Neural cell (in vitro differentiated cells): ENCODE results near the gene VWA8. TPM values are rescaled to one million over a fixed set of nuclear protein-coding genes. Genes with fewer than 3 reads are reported as not detected.

Experiments
- H2AFZ ChIP-seq: fragments of 200-600, 300-800 bp; sonication (generic), shearing (Covaris generic); 2 replicates; pipeline ENCODE4 v1.6.0; 2014; ENCODE audit warnings: low read depth, mild to moderate bottlenecking, antibody characterized with exemption, low read length, moderate library complexity
- H3F3A ChIP-seq: fragments of 200-600 bp; shearing (Covaris generic); 2 replicates; pipeline ENCODE4 v1.6.1; 2016; ENCODE audit warnings: mild to moderate bottlenecking, moderate library complexity, mixed read lengths, antibody characterized with exemption, low read length; ENCODE audit not compliant: insufficient read depth, poor library complexity, severe bottlenecking
- H3K27ac ChIP-seq: fragments of 200-600, 300-800 bp; sonication (generic), shearing (Covaris generic); 2 replicates; pipeline ENCODE4 v1.5.1; 2014; ENCODE audit warnings: mild to moderate bottlenecking, low read length, moderate library complexity
- H3K27me3 ChIP-seq: fragments of 300-800, 200-600 bp; sonication (generic), shearing (Covaris generic); 2 replicates; pipeline ENCODE4 v1.6.0; 2014; ENCODE audit warnings: mild to moderate bottlenecking, low read depth, low read length, moderate library complexity; ENCODE audit not compliant: insufficient read depth
- H3K36me3 ChIP-seq: fragments of 300-800, 200-600 bp; sonication (generic), shearing (Covaris generic); 2 replicates; pipeline ENCODE4 v1.5.1; 2014; ENCODE audit warnings: mild to moderate bottlenecking, antibody characterized with exemption, low read length, moderate library complexity; ENCODE audit not compliant: insufficient read depth
- H3K4me2 ChIP-seq: fragments of 300-800, 200-600 bp; sonication (generic), shearing (Covaris generic); 2 replicates; pipeline ENCODE4 v1.6.0; 2014; ENCODE audit warnings: mild to moderate bottlenecking, low read length
- H3K4me3 ChIP-seq: fragments of 300-800, 200-600 bp; sonication (generic), shearing (Covaris generic); 2 replicates; pipeline ENCODE4 v1.5.1; 2014; ENCODE audit warnings: mild to moderate bottlenecking, low read length, moderate library complexity
- H3K79me2 ChIP-seq: fragments of 200-600 bp; shearing (Covaris generic); replicated peaks from 2 replicates; pipeline ENCODE4 v1.6.0; 2014; ENCODE audit warnings: mild to moderate bottlenecking, low read length, moderate library complexity; ENCODE audit not compliant: insufficient read depth
- H3K9ac ChIP-seq: fragments of 300-800, 200-600 bp; sonication (generic), shearing (Covaris generic); 2 replicates; pipeline ENCODE4 v1.6.1; 2016; ENCODE audit warnings: mild to moderate bottlenecking, low read length, mixed read lengths
- H3K9me2 ChIP-seq: fragments of 200-600 bp; shearing (Covaris generic); 2 replicates; pipeline ENCODE4 v1.6.1; 2016; ENCODE audit warnings: mild to moderate bottlenecking, low read length, mixed read lengths; ENCODE audit not compliant: insufficient read depth
- H3K9me3 ChIP-seq: fragments of 200-600, 300-800 bp; sonication (generic), shearing (Covaris generic); 2 replicates; pipeline ENCODE4 v1.6.1; 2016; ENCODE audit warnings: mild to moderate bottlenecking, mixed run types, low read length, moderate library complexity, mixed read lengths
- H4K20me1 ChIP-seq: fragments of 200-600 bp; shearing (Covaris generic); 2 replicates; pipeline ENCODE4 v1.6.1; 2016; ENCODE audit warnings: mild to moderate bottlenecking, mixed run types; ENCODE audit not compliant: insufficient read depth
- EP300 ChIP-seq: fragments of 450-650 bp; conservative IDR thresholded peaks from 2 replicates; pipeline ENCODE4 v1.6.1; 2014; ENCODE audit warnings: antibody characterized with exemption, mild to moderate bottlenecking, moderate library complexity; ENCODE audit not compliant: poor library complexity, severe bottlenecking
- EZH2 ChIP-seq: fragments of 200-600, 300-800 bp; shearing (Covaris generic), sonication (generic); IDR thresholded peaks from 2 replicates; pipeline ENCODE4 v1.6.1; 2014; ENCODE audit warnings: antibody characterized with exemption, low read length, borderline replicate concordance, mild to moderate bottlenecking; ENCODE audit not compliant: insufficient read depth, poor library complexity, severe bottlenecking
- MXI1 ChIP-seq: fragments of 450-650 bp; conservative IDR thresholded peaks from 2 replicates; pipeline ENCODE4 v1.6.1; 2014; ENCODE audit warnings: antibody characterized with exemption, mild to moderate bottlenecking; ENCODE audit not compliant: poor library complexity, severe bottlenecking
- POLR2AphosphoS5 ChIP-seq: IDR thresholded peaks from 2 replicates; pipeline ENCODE4 v1.6.1; 2012
- RAD21 ChIP-seq: fragments of 450-650 bp; conservative IDR thresholded peaks from 2 replicates; pipeline ENCODE4 v1.6.1; 2014; ENCODE audit warnings: antibody characterized with exemption, mild to moderate bottlenecking, moderate library complexity
- REST ChIP-seq: IDR thresholded peaks from 2 replicates; pipeline ENCODE4 v1.6.1; 2012; ENCODE audit warnings: borderline replicate concordance
- SMC3 ChIP-seq: fragments of 450-650 bp; conservative IDR thresholded peaks from 2 replicates; pipeline ENCODE4 v1.6.1; 2014; ENCODE audit warnings: antibody characterized with exemption, mild to moderate bottlenecking, moderate library complexity; ENCODE audit not compliant: poor library complexity
- TAF1 ChIP-seq: IDR thresholded peaks from 2 replicates; pipeline ENCODE4 v1.6.1; 2012; ENCODE audit warnings: low read depth
- polyA plus RNA-seq: library from polyadenylated mRNA; depleted of rRNA; stranded (reverse); fragments of >200 nt; gene quantifications from 2 replicates; pipeline ENCODE4 v1.2.3, GENCODE V29; 2014
- TF ChIP-seq, protein P1 (sequence below): fragments of 450-650 bp; IDR thresholded peaks from 2 replicates; pipeline ENCODE4 v1.5.1; 2014; ENCODE audit warnings: antibody characterized with exemption, mild to moderate bottlenecking, moderate library complexity; ENCODE audit not compliant: poor library complexity, severe bottlenecking

Gene VWA8
- polyA plus RNA-seq, 1 donor from 2014 or later = 3.6 TPM

DNA sequence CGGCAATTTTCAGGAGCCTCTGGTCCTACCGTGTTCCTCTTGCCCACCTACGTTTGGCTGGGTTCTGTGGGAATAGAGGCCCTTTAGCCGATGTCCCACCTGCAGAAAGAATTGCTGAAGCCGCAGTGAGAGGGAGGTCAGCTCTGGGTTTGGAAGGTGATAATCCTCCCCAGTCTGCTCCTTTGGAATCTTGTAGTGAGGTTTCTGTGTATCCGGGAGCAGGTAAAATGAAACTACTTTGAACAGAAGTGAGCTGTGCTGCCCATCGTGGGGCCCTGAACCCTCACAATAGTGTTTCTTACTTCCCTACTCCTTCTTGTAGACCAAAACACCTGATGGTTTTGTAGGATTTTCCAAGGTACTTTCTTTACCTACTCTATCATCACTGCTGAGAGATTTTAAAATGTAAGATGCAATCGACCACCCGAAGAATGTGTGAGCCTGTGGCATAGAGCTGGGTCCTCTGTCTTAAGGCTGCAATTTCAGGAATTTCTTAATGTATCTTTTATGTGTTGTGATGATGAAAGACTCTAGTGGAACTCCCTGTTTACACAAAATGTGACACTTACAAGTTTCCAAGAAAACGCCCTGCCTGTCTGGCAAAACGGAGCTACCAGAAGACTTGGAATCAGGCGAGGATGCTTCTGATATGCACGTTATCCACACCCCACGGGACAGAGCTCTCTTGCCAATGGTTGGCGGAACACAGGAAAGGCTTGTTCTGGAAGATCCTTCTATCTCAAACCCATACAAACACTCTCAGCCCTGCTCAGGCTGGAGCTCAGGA is 427.4 kb downstream of the VWA8 start:
- no peaks in the 10 kb centered on the region for H3K27me3 ChIP-seq
- no peaks in the 10 kb centered on the region for H3K9me2 ChIP-seq
- H4K20me1 ChIP-seq = no peaks in the 10 kb centered on the region
- H3K4me3 ChIP-seq = no peak overlapping the region
- no peak overlapping the region for H3K27ac ChIP-seq
- no peaks in the 10 kb centered on the region for H3K79me2 ChIP-seq
- H3K36me3 ChIP-seq = no peaks in the 10 kb centered on the region
- no peak overlapping the region for H3K4me2 ChIP-seq
- H3K9ac ChIP-seq = no peak overlapping the region
- H3F3A ChIP-seq = no peaks in the 10 kb centered on the region
- H2AFZ ChIP-seq = no peak overlapping the region
- no peaks in the 10 kb centered on the region for H3K9me3 ChIP-seq
- TF ChIP-seq REST = no peak
- TF ChIP-seq EZH2 = no peak
- no peak for TF ChIP-seq SMC3
- TF ChIP-seq, protein P1, sequence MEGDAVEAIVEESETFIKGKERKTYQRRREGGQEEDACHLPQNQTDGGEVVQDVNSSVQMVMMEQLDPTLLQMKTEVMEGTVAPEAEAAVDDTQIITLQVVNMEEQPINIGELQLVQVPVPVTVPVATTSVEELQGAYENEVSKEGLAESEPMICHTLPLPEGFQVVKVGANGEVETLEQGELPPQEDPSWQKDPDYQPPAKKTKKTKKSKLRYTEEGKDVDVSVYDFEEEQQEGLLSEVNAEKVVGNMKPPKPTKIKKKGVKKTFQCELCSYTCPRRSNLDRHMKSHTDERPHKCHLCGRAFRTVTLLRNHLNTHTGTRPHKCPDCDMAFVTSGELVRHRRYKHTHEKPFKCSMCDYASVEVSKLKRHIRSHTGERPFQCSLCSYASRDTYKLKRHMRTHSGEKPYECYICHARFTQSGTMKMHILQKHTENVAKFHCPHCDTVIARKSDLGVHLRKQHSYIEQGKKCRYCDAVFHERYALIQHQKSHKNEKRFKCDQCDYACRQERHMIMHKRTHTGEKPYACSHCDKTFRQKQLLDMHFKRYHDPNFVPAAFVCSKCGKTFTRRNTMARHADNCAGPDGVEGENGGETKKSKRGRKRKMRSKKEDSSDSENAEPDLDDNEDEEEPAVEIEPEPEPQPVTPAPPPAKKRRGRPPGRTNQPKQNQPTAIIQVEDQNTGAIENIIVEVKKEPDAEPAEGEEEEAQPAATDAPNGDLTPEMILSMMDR = no peak
- TF ChIP-seq POLR2AphosphoS5 = no peak
- no peak for TF ChIP-seq EP300
- no peak for TF ChIP-seq MXI1
- TF ChIP-seq TAF1 = no peak
- no peak for TF ChIP-seq RAD21

DNA sequence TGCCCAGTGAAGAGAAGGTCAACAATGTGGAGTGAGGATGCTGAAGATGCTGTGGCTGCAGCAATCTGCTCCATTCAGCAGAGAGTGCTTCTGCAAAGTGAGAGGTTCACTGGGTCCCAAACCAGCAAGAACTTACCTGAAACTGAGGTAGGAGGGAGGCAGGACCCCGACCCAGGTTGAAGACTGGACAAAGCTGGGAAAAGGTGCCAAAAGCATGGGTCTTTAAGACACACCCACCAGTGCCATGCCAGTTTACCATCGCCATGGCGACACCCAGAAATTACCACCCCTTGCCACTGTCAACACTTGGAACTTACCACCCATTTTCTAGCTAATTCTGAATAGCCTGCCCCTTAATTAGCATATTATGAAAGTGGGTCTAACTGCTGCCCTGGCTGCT is 432.9 kb downstream of the VWA8 start:
- no peak overlapping the region for H3K4me3 ChIP-seq
- no peaks in the 10 kb centered on the region for H3F3A ChIP-seq
- no peak overlapping the region for H3K27ac ChIP-seq
- H3K36me3 ChIP-seq = no peaks in the 10 kb centered on the region
- no peak overlapping the region for H3K4me2 ChIP-seq
- H3K27me3 ChIP-seq = no peaks in the 10 kb centered on the region
- H3K9me3 ChIP-seq = no peaks in the 10 kb centered on the region
- TF ChIP-seq MXI1 = no peak
- no peak for TF ChIP-seq POLR2AphosphoS5
- no peak for TF ChIP-seq SMC3
- TF ChIP-seq EP300 = no peak
- TF ChIP-seq TAF1 = no peak
- TF ChIP-seq, protein P1 = no peak
- TF ChIP-seq RAD21 = no peak
- no peak for TF ChIP-seq REST
- TF ChIP-seq EZH2 = no peak
- no peaks in the 10 kb centered on the region for H3K79me2 ChIP-seq
- no peaks in the 10 kb centered on the region for H4K20me1 ChIP-seq
- H3K9me2 ChIP-seq = no peaks in the 10 kb centered on the region
- no peak overlapping the region for H2AFZ ChIP-seq
- no peak overlapping the region for H3K9ac ChIP-seq
